GM18507 (cell line): Measurements from ENCODE around the gene OSTF1.

Experiments used
- DNase-seq: peaks from one replicate; pipeline ENCODE4 v3.0.0; 2011; ENCODE audit warnings: low read depth; ENCODE audit not compliant: insufficient read length; ENCODE audit errors: extremely low spot score
- FAIRE-seq: peaks from 2 replicates; lab custom pipeline; 2011; peaks lifted over from hg19 to GRCh38; lab: Jason Lieb, UNC

OSTF1 gene

GRCh38 chr9:75087824-75088645 lies at the start of gene OSTF1, which contains the start of gene NMRK1:
Gene OSTF1, plus strand, starts transcription at chr9:75088514. Its CDS starts 179 bp downstream, at chr9:75088693.
Gene NMRK1, minus strand, starts transcription at chr9:75088155. Its CDS starts 5,040 bp downstream, at chr9:75083115.
- DNase-seq, result peak; percentile 85

GRCh38 chr9:75039009-75039408 lies 49.3 kb upstream of the OSTF1 start:
- no peak for FAIRE-seq
- DNase-seq, result no peak

More at GRCh38 chr9:75087824-75088645, at the start of gene OSTF1, which contains the start of gene NMRK1:
- peak; percentile 87 for FAIRE-seq

- DNase-seq, result no peak
- no peak for FAIRE-seq
Observed at GRCh38 chr9:75039801-75040200, 48.5 kb upstream of the OSTF1 start.

- DNase-seq, result no peak
- no peak for FAIRE-seq
Observed at GRCh38 chr9:75041041-75041440, 47.3 kb upstream of the OSTF1 start.

GRCh38 chr9:75046725-75047345 lies 41.5 kb upstream of the OSTF1 start:
- no peak for DNase-seq
- no peak for FAIRE-seq

GRCh38 chr9:75047506-75047905 lies 40.8 kb upstream of the OSTF1 start:
- FAIRE-seq, result no peak
- no peak for DNase-seq

GRCh38 chr9:75051285-75051684 lies 37.0 kb upstream of the OSTF1 start:
- DNase-seq (no peak), FAIRE-seq (no peak)

GRCh38 chr9:75053869-75054268 lies 34.4 kb upstream of the OSTF1 start:
- FAIRE-seq, result peak; percentile 21
- DNase-seq, result peak; percentile 12

GRCh38 chr9:75054368-75055001 lies 33.8 kb upstream of the OSTF1 start:
- FAIRE-seq (no peak), DNase-seq (no peak)

- DNase-seq (no peak), FAIRE-seq (no peak)
Observed at GRCh38 chr9:75061169-75061568, 27.1 kb upstream of the OSTF1 start.

- FAIRE-seq (no peak), DNase-seq (no peak)
Observed at GRCh38 chr9:75063556-75064305, 24.6 kb upstream of the OSTF1 start.

GRCh38 chr9:75064307-75065025 lies 23.8 kb upstream of the OSTF1 start:
- FAIRE-seq (no peak), DNase-seq (no peak)

- DNase-seq, result no peak
- no peak for FAIRE-seq
Observed at GRCh38 chr9:75065510-75065909, 22.8 kb upstream of the OSTF1 start.

- no peak for FAIRE-seq
Observed at GRCh38 chr9:75067894-75068293, 20.4 kb upstream of the OSTF1 start.

GRCh38 chr9:75069171-75069570 lies 19.1 kb upstream of the OSTF1 start:
- FAIRE-seq, result no peak
- DNase-seq, result no peak

More at GRCh38 chr9:75067894-75068293, 20.4 kb upstream of the OSTF1 start:
- DNase-seq, result no peak

- FAIRE-seq (no peak), DNase-seq (no peak)
Observed at GRCh38 chr9:75071530-75072122, 16.7 kb upstream of the OSTF1 start.

- no peak for FAIRE-seq
- no peak for DNase-seq
Observed at GRCh38 chr9:75072895-75073294, 15.4 kb upstream of the OSTF1 start.

- FAIRE-seq (no peak), DNase-seq (no peak)
Observed at GRCh38 chr9:75081632-75082031, 6.7 kb upstream of the OSTF1 start.
